ENCODE results near the gene WNK2.

Gene WNK2

DNA sequence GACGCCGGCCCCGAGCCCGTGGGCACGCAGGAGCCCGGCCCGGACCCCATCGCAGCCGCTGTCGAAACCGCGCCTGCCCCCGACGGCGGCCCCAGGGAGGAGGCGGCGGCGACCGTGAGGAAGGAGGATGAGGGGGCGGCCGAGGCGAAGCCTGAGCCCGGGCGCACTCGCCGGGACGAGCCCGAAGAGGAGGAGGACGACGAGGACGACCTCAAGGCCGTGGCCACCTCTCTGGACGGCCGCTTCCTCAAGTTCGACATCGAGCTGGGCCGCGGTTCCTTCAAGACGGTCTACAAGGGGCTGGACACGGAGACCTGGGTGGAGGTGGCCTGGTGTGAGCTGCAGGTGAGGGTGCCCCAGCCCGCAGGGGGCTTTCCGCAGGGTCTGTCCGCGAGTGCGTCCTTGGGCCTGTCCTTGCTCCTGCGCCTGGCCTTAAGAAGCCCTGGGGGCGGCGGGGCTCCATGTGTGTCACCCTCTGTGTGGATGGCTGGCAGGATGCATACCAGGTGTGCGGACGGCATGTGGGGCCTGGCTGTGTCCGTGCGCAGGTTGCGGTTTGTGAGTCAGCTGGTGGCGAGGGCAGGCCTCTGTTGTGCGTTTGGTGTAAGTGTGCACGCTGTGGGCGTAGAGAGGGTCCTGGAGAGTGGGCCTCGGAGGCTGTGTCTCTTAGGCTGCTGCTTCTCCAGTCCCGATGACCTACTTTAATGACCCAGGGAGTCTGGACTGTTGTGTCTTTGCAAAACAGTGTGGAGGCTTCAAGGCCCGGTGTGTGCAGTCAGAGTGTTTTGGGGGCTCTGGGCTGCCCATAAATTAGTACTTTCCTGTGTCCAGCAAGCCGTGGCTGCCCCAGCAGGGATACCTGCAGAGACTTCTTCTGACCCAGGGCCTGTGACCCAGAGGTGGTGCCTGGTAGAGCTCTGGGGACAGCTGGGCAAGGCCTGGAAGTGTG, 1.6 kb downstream of the WNK2 start:
- no peak for DNase-seq (ENCODE audit: low read depth)

DNA sequence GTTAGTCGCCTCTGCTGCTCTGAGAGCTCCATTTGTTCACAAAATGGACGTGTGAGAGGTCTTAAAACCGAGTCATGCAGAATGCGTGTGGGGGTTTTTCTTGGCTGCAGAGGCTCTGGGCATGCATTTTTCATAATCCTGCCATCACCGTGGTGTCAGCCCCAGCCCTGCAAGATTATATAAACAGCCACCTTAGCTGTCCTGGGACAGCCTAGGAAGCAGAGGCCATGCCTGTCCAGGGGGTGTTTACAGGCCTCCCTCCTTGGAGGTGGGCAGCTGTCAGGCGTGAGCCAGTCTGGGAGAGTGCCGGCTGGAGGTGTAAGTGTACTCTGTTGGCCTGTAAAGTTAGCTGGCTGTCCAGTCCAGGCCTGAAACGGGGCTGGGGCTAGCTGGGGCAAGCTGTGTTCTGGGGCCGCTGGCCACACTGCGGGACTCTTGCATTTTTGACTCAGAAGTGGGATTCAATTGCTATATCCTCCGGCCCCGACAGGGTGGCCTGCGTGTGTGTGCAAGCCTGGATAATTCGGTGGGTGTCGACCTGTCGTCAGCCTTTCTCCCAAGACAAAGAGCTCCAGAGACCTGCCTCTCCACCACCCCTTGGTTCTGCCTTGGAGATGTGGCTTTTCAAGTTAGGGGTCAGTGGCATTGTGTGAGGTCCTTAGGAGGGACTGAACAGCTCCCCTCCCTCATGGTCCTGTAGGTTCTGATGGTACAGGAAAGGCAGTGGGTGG, 2.4 kb downstream of the WNK2 start:
- no peak for DNase-seq (ENCODE audit: low read depth)

GRCh38 chr9:93187047-93187446, 3.1 kb downstream of the WNK2 start:
- no peak for DNase-seq (ENCODE audit: low read depth)

DNA sequence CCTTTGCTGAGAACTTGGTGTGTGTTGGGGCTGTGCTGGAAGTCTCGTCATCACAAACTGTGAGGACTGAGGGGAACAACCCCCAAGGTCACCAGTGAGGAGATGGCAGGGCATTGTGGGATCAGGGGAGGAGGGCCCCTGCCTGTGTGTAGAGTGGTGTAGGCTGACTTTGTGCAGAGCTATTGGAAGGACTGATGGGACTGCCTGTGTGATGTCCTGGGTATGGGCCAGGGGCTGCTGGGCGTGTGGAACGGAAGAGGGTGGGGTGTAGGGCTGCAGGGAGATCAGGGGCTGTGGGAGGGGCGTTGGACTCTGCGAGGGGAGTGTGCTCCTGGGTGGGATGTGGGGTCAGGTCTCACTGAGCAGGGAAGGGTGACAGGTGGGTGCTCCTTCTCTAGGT, 3.6 kb downstream of the WNK2 start:
- no peak for DNase-seq (ENCODE audit: low read depth)

- DNase-seq (ENCODE audit: low read depth), result no peak
Observed at GRCh38 chr9:93188426-93189368, 4.8 kb downstream of the WNK2 start.

DNA sequence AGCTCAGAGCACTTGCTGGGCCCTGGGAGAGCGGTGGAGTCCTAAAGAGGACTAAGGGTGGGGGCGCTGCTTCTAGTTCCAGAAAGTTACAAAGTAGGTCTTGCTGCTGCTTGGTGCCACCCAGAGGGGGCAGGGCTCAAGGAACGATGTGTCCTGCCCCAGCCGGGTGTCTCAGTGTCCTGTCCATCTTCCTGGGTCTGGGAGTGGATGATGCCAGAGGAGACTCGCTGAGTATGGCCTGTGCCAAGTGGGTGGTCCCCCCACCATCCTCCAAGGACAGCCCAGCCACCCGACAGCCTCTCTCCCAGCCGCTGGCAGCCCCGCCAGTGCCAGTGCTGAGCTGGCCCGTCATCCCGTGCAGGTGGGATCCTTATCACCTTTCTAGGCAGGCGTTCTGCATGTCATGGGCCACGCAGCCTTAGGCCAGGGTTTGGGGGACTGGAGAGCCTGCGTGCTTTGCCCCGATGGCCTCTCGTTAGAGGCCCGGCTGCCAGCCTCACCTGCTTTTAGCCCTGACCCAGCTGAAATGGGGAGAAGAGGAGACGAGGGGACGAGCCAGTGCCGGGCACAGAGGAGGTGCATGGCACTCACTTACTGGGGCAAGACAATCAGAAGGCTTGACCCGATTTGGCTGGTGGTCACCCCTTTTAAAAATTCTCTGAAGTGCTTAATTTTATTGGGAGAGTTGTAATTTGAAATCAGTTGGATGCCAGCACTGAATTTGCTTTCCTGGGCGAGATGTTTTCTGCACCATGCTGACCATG, 5.6 kb downstream of the WNK2 start:
- DNase-seq (ENCODE audit: low read depth), result no peak

DNA sequence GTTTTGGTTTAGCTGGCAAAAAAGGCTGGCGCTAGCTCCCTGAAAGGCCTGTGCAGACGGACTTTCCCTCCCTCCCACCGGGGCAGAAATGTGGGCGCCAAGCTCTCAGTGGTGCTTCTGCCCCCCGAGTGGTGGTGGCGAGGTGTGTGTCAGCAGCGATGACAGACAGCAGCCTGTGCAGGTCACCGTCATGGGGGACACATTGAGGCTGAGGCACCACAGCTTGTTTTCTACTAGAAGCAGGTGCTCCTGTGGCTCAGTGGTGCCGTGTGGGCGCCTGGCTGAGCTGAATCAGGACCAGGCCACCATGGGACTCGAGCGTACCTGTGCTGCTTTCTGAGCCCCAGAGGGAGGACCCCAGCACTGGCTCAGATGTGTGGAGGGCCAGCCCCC, 6.2 kb downstream of the WNK2 start:
- no peak for DNase-seq (ENCODE audit: low read depth)

DNA sequence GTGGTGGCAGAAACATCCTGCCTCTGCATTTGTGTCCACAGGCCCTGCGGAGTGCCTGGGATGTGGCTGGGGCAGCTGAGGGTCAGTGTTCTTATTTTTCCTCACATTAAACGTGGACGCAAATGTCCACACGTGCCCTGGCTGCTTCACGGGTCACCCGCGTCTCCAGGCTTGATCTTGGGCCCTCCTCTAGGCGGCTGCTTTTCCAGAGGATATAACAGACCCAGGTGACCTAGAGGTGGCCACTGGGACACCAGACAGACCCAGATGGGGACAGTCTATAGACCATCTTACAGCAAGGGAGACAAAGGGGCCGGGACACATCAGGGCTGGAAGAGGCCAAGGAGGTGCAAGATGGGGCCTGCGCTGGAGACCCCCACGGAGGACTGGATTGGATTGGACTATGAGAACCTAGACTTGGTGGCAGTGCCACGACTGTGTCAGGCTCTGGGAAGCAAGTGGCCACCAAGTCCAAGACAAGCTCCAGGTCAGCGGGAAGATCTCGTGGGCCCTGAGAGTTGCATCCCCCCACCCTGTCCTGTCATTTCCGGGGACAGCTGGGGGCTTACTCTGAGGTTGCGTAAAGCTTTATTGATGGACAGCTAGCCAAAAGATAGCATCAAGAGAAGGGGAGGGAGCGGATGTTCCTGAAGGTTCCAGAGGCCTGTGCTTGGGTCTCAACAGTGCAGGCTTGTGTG, 6.9 kb downstream of the WNK2 start:
- no peak for DNase-seq (ENCODE audit: low read depth)

GRCh38 chr9:93191354-93191660, 7.4 kb downstream of the WNK2 start:
- no peak for DNase-seq (ENCODE audit: low read depth)

- no peak for DNase-seq (ENCODE audit: low read depth)
Observed at GRCh38 chr9:93192721-93193387, 8.9 kb downstream of the WNK2 start.

- DNase-seq (ENCODE audit: low read depth), result no peak
Observed at GRCh38 chr9:93193388-93194220, 9.7 kb downstream of the WNK2 start.

GRCh38 chr9:93194221-93194625, 10.3 kb downstream of the WNK2 start:
- no peak for DNase-seq (ENCODE audit: low read depth)

- DNase-seq (ENCODE audit: low read depth), result no peak
Observed at GRCh38 chr9:93194641-93195040, 10.7 kb downstream of the WNK2 start.

GRCh38 chr9:93196096-93197055, 12.4 kb downstream of the WNK2 start:
- no peak for DNase-seq (ENCODE audit: low read depth)

DNA sequence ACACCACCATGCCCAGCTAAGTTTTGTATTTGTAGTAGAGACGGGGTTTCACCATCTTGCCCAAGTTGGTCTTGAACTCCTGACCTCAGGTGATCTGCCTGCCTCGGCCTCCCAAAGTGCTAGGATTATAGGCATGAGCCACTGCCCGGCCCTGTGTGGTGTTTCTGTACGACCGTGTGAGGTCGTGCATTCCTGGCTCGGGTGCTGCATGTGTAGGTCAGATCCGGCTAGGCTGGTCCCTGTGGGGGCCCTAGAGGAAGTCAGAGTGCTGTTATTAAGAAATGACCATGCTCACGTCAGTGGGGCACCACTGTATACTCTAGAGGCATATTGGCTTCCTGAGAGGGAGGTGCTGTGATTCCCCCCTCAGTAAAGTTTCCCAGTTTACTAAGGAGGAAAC, 13.7 kb downstream of the WNK2 start:
- no peak for DNase-seq (ENCODE audit: low read depth)

DNA sequence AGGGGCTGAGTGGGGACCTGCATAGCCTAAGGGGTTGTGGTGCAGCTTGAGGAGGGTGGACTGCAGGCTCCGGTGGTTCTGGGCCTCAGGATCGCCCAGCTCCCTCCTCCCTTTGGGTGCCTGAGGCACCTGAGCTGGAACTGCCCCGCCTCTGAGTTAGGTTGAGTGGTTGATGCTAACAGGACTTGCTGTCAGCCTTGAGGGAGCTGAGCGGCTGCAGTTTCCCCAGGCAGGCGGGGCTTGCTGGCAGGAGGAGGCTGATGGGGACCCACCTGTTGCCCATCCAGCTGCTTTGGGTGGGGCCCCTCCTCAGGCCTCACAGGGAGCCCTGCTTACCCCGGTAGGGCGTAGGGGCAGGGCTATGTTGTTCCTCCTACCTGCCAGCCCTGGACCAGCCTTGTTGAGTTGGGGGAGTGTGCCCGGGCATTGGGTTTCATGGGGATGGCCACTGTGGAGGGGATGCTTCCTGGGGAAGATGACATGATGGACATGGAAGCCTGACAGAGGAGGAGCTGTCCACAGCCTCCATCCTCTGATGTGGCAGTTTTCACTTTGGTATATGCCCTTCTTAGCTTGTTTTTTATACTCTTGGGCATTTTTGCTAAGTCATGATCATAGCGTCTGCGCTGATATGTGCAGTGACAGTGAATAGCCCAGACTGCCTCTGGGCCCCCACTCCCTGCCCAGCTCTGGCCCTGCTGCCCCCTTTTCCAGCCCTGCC, 14.3 kb downstream of the WNK2 start:
- no peak for DNase-seq (ENCODE audit: low read depth)

GRCh38 chr9:93198838-93199625, 15.1 kb downstream of the WNK2 start:
- DNase-seq (ENCODE audit: low read depth), result no peak
